Measurements from ENCODE around the gene TLCD4.
"Not testable (repeated sequence)": the region's sequence is repeated elsewhere in the genome, so short reads cannot be mapped to it uniquely, and the experiment has no call there.

Gene TLCD4

GRCh38 chr1:95117207-95118066 lies at the start of gene TLCD4:
TLCD4 (plus strand) TSS chr1:95117355; CDS start chr1:95143902, 26,547 bp downstream.
- DNase-seq (ENCODE audit: low spot score): peak; percentile 7

- no peak for DNase-seq (ENCODE audit: low spot score)
Observed at GRCh38 chr1:95067568-95067967, 49.6 kb upstream of the TLCD4 start.

- DNase-seq (ENCODE audit: low spot score): no peak
Observed at GRCh38 chr1:95068956-95069709, 48.0 kb upstream of the TLCD4 start.

GRCh38 chr1:95069710-95070093 lies 47.5 kb upstream of the TLCD4 start:
- no peak for DNase-seq (ENCODE audit: low spot score)

GRCh38 chr1:95071539-95071938 lies 45.6 kb upstream of the TLCD4 start:
- no peak for DNase-seq (ENCODE audit: low spot score)

GRCh38 chr1:95072117-95072516 lies 45.0 kb upstream of the TLCD4 start:
- DNase-seq (ENCODE audit: low spot score): no peak

- peak; percentile 91 for DNase-seq (ENCODE audit: low spot score)
Observed at GRCh38 chr1:95072532-95073419, 44.4 kb upstream of the TLCD4 start, which contains the start of gene ALG14. ALG14 (minus strand) TSS chr1:95072951; CDS start chr1:95072898, 53 bp downstream.

GRCh38 chr1:95073446-95073845 lies 43.7 kb upstream of the TLCD4 start:
- no peak for DNase-seq (ENCODE audit: low spot score)

GRCh38 chr1:95076034-95076433 lies 41.1 kb upstream of the TLCD4 start:
- DNase-seq (ENCODE audit: low spot score): no peak

GRCh38 chr1:95080446-95080845 lies 36.7 kb upstream of the TLCD4 start:
- DNase-seq (ENCODE audit: low spot score): no peak

- no peak for DNase-seq (ENCODE audit: low spot score)
Observed at GRCh38 chr1:95080879-95081278, 36.3 kb upstream of the TLCD4 start.

GRCh38 chr1:95084317-95085176 lies 32.6 kb upstream of the TLCD4 start:
- peak; percentile 17 for DNase-seq (ENCODE audit: low spot score)

- DNase-seq (ENCODE audit: low spot score): no peak
Observed at GRCh38 chr1:95085376-95085775, 31.8 kb upstream of the TLCD4 start.

- no peak for DNase-seq (ENCODE audit: low spot score)
Observed at GRCh38 chr1:95086949-95087533, 30.1 kb upstream of the TLCD4 start.

- DNase-seq (ENCODE audit: low spot score): no peak
Observed at GRCh38 chr1:95088303-95088702, 28.9 kb upstream of the TLCD4 start.

GRCh38 chr1:95089650-95090287 lies 27.4 kb upstream of the TLCD4 start:
- DNase-seq (ENCODE audit: low spot score): no peak

GRCh38 chr1:95091290-95091689 lies 25.9 kb upstream of the TLCD4 start:
- DNase-seq (ENCODE audit: low spot score): not testable (repeated sequence)

GRCh38 chr1:95092891-95093290 lies 24.3 kb upstream of the TLCD4 start:
- not testable (repeated sequence) for DNase-seq (ENCODE audit: low spot score)

GRCh38 chr1:95093296-95093695 lies 23.9 kb upstream of the TLCD4 start:
- DNase-seq (ENCODE audit: low spot score): no peak

- no peak for DNase-seq (ENCODE audit: low spot score)
Observed at GRCh38 chr1:95094923-95095322, 22.2 kb upstream of the TLCD4 start.

Data from CD4-positive, alpha-beta T cell treated with Interleukin-6 at 100 ng/mL for 8 hours (primary cell).